ENCODE data around the gene ATOH7.
A peak's percentile ranks its signal among the peaks of the same experiment; 100 is the strongest.
"Not testable (repeated sequence)": the region's sequence is repeated elsewhere in the genome, so short reads cannot be mapped to it uniquely, and the experiment has no call there.

ATOH7 gene

DNA sequence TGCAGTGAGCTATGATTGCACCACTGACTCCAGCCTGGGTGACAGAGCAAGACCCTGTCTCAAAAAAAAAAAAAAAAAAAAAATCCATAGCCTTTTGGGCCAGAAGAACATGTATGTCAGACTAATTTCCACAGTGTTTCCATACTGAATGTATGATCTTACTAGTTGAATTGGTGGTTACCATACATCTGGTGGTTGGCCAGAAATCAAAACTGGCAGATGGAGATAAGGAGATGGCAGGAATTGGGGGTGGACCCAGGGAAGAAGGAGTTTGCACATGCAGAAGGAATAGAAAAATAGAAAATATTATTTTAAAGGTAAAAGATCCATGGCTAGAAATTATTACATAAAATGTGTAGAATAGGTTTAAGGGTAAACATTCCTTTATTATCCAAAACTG is 3.7 kb upstream of the ATOH7 start:
- DNase-seq, result no peak

- no peak for DNase-seq
These were observed 3.2 kb upstream of the ATOH7 start for GRCh38 chr10:68235111-68235510.

- DNase-seq, result no peak
These were observed 1.1 kb upstream of the ATOH7 start for GRCh38 chr10:68233046-68233445.

DNA sequence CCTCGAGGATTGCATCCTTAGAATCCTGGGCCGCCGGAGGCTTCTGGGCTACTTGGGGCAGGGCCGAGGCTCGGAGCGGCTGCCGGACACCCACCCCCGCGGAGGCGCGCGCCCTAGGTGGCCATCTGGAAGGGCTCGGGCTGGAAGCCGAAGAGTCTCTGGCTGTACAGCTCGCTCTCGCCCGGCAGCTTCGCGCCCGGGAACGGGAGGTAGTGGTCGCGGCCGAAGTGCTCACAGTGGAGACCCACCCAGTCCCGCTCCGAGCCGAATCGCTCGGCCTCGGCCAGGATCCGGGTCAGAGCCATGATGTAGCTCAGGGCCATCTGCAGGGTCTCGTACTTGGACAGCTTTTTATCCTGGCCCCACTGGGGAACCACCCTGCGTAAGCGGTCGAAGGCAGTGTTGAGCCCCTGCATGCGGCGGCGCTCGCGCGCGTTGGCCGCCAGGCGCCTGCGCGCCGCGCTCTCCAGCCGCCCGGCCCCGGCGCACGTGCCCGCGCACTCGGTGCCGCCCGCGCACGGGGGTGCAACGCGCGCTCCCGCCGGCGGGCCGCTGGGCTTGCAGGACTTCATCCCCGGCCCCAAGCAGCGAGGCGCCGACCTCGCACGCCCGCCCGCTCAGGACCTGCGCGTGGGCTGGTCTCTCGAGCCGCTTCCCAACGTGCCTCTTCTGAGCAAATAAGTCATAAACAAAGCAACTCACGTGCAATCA is 652 bp downstream of the ATOH7 start:
- peak; percentile 74 to 90 (median 88) for DNase-seq

- peak in 1 of 3 experiments; percentile 32 for DNase-seq
These were observed 1.6 kb downstream of the ATOH7 start for GRCh38 chr10:68230268-68230667.

GRCh38 chr10:68224810-68225209 is 7.1 kb downstream of the ATOH7 start:
- no peak for DNase-seq

DNA sequence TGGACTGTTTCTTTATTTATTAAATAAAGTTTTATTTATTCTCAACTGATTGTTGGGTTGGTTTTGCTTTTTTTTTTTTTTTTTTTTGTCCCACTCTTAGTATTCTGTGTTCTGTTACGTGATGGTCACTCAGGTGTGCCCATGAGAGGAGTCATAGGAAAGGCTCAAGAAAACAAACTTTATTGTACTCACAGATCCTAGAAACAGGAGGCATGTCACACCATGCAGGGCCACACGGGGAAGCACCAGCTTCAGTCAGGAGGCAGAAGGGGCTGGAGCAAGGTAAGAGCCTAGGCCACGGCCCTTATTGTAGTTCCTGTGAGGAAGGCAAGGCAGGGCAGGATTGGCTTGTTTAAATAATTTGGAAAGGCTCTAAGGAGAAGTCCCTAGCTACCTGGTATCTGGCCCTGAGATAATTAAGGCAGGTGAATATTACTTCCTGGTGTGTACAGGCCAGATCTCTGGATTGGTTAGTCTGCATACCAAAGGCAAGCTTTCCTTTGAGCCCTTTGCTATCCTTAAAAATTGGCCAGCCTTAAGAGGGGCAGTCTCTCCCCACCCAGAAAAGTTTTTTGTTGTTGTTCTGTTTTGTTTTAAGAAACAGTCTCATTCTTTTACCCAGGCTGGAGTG is 8.3 kb downstream of the ATOH7 start:
- no peak for DNase-seq

GRCh38 chr10:68222391-68222790 is 9.5 kb downstream of the ATOH7 start:
- DNase-seq, result no peak

DNA sequence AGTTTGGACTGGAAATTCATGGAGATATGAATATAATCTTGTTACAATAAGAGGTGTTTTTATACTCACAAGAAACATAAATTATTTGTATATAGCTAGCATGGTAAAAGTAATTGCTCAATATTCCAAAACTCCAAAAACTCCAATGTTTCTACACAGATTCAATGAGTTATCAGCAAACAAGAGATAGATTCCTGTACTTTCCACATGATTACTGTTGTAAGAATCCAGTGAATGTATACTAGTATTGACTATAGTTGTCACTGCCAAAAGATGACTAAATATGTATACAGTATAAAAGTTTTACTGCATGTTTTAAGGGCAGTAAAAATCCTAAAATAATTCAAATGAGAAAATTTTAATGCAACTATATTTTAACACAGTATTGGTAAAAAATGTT is 10.7 kb downstream of the ATOH7 start:
- DNase-seq, result no peak

DNA sequence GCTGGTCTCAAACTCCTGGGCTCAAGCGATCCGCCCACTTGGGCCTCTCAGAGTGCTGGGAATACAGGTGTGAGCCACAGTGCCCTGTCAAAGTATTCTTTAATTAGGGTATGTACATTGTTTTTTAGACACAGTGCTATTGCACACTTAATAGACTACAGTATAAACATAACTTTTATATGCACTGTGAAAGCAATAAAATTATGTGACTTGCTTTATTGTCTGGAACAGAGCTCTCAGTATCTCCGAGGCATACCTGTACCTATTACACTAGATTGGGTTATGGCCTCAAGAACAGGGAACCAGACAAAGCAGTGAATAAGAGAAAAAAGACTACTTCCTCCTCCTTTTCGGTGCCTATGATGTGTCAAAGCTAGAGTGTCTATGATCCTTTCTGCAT is 13.1 kb downstream of the ATOH7 start:
- DNase-seq, result no peak

DNA sequence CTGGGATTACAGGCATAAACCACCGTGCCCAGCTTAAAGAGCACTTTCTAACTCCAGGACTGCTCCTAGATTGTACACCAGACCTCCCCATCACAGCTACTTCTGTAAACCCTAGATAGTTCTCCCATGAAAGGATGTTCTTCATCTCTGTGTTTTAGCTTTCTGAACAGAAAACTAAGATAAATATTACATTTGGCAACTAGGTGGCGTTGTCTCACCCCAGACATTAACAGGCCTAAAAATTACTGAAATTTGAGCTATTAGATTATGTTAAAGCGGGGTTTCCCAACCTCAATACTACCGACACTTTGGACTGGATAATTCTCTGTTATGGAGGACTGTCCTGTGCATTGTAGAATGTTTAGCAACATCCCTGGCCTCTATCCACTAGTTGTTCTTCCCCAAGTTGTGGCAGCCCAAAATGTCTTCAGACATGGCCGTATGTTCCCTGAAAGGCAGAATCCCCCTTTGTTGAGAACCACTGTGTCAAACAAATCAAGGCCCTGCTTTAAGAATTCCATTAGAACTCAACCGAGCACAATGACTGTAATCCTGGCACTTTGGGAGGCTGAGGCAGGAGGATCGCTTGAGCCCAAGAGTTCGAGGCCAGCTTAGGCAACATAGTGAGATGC is 19.1 kb downstream of the ATOH7 start:
- peak in 2 of 3 experiments; percentile 1 to 22 for DNase-seq

DNA sequence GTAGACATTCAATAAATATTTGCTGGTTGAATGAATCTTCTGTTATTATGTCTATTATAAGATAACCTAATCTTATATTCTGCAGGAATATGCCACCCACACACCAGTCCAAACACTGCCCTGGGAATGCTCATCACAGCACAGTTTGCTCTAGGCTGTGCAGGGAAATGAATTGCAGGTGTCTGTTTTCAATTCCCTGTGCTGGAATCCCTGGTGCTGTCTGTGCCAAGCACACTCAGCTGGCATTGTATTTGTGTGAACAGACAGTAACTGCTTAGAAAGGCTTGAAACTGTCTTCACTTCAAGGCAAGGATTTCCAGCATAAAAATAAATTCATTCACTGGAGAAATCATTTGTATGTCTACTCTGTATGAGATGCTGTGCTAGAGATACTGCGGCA is 20.2 kb downstream of the ATOH7 start:
- DNase-seq, result no peak

GRCh38 chr10:68208424-68209042 is 23.4 kb downstream of the ATOH7 start:
- peak in 2 of 3 experiments; percentile 11 to 72 for DNase-seq

DNA sequence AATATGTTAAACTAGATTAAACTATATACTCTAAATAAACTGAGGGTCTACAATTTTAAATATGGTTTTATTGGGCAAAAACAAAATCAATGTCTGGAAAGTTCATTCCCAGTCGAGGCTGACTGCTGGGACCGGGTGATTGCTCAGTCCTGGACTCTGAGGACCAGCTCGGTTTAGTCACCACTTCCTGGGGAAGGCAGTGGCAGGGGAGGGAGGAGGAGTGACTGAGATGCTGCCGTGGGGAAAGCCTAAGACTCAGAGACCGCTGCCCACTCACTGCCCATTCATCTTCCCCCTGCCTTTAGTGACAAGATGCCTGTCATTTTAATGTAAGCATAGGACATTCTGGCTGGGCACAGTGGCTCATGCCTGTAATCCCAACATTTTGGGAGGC is 29.0 kb downstream of the ATOH7 start:
- DNase-seq, result no peak

- no peak for DNase-seq
These were observed 35.2 kb downstream of the ATOH7 start for GRCh38 chr10:68196701-68197100.

DNA sequence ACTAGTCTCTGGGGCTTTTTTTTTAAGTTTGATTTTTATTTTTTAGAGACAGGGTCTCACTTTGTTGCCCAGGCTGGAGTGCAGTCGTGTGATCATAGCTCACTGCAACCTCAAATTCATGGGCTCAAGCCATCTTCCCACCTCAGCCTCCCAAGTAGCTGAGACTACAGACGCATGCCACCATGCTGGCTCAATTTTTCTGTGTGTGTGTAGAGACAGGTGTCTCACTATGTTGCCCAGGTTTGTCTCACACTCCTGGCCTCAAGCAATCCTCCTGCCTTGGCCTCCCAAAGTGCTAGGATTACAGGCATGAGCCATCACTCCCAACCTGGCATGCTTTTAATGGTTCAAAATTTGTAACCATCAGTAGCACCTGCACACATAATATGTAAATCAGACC is 36.1 kb downstream of the ATOH7 start:
- DNase-seq, result not testable (repeated sequence)

DNA sequence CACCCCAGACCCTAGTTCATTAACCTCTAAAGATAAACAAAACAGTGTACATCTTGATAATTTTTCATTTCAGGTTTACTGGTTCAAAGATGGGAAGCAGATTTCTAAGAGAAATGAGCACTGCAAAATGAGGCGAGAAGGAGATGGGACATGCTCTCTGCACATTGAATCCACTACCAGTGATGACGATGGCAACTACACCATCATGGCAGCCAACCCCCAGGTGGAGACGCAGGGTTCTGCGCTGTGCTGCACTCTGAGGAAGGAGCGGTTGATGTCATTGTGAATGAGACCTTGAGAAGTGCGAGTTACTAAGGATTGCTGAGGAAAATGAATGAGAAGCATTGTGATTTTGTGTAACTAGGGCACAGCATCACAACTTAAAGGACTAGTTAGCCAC is 37.6 kb downstream of the ATOH7 start:
- DNase-seq, result no peak

DNA sequence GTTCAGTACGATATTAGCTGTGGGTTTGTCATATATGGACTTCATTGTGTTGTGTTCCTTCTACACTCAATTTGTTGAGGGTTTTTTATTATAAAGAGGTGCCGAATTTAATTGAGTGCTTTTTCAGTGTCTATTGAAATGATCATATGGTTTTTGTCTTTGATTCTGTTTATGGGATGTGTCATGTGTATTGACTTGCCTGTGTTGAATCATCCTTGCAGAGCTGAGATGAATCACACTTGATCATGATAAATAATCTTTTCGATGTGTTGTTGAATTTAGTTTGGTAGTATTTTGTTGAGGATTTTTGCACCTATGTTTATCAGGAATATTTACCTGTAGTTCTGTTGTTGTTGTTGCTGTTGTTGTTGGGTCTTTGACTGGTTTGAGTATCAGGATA is 39.8 kb downstream of the ATOH7 start:
- no peak for DNase-seq

DNA sequence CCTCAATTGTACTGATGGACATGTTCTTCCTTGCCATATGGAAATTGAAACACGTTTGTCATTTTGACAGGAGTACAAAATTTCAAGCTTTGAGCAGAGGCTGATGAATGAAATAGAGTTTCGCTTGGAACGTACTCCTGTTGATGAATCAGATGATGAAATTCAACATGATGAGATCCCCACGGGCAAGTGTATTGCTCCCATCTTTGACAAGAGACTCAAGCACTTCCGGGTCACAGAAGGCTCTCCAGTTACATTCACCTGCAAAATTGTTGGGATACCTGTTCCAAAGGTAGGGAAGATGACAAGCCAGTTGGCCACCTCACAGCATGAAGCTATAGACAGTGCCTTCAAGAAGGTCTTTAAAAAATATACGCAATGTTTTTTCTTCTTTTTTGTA is 43.1 kb downstream of the ATOH7 start:
- no peak for DNase-seq

GRCh38 chr10:68185085-68185484 is 46.8 kb downstream of the ATOH7 start:
- no peak for DNase-seq

DNA sequence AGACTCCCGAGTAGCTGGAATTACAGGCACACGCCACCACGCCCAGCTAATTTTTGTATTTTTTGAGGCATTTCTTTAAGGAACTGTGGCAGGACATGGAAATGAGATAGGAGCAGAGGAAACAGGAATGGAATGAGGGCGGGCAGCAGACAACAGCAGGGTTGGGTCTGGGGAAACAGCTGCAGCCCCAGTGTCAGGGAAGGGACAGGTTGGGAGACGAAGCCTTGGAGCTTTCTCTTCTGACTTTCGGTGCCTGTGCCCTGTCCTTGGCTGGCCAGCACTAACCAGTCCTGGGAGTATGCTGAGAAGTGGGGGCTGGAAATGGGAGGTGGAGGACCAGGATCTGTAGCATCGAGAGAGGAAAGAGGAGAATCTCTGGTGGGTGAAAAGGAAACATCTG is 47.4 kb downstream of the ATOH7 start:
- DNase-seq, result no peak

Measured in NCI-H1417 (cell line).